ENCODE measurements around the gene BLNK. TPM values are rescaled to one million over a fixed set of nuclear protein-coding genes. Genes with fewer than 3 reads are reported as not detected.

Gene BLNK
- total and polyA plus RNA-seq, 2 donors from 2014 or later: 28.5 to 38.8 TPM

DNA sequence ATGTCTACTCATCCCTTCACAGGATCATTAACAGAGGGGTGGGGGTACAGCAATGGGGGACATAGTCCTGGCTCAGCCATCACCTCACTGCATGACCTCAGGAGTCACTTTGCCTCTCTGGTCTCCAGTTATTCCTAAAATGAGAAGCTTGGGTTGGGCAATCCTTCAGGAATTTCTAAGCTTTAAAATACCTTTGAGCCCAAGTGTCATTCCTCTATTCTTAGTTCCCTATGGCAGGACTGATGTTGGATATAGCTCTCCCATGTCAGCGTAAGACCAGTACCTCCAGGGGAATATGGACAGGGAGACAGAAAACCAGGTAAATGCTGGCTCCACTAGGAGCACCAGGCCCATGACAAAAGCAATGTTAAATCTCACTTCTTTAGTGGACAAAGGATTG lies 34.5 kb downstream of the BLNK start:
- TF ChIP-seq, protein P1, sequence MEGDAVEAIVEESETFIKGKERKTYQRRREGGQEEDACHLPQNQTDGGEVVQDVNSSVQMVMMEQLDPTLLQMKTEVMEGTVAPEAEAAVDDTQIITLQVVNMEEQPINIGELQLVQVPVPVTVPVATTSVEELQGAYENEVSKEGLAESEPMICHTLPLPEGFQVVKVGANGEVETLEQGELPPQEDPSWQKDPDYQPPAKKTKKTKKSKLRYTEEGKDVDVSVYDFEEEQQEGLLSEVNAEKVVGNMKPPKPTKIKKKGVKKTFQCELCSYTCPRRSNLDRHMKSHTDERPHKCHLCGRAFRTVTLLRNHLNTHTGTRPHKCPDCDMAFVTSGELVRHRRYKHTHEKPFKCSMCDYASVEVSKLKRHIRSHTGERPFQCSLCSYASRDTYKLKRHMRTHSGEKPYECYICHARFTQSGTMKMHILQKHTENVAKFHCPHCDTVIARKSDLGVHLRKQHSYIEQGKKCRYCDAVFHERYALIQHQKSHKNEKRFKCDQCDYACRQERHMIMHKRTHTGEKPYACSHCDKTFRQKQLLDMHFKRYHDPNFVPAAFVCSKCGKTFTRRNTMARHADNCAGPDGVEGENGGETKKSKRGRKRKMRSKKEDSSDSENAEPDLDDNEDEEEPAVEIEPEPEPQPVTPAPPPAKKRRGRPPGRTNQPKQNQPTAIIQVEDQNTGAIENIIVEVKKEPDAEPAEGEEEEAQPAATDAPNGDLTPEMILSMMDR (IDR thresholded peaks at IDR 0.05; ENCODE audit: borderline replicate concordance, extremely low read depth, insufficient read depth): no peak
- intact Hi-C loops (cut with DNase I): no loop called here

DNA sequence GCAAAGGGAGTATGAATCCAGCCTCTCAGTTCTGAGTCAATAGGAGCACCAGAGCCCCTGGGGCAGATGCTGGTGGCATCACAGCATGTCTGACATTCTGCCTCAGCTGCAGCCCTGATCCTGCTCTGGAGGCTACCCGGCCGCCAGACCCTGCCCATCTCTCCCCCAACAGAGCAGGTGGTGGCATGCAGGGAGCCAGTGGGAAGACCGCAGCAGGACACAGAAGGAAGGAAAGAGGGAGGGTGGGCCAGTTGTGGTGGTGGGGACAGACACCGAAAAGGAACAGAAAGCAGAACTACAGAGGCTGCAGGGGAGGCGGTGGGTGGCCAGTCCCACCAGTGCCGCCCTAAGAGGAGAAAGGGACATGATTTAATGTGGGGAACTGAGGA lies 35.3 kb downstream of the BLNK start:
- H3K27me3 ChIP-seq (ENCODE audit: control insufficient read depth, insufficient read depth, low read length): no peaks in the 10 kb centered on the region
- H3K9ac ChIP-seq (ENCODE audit: low read length in 3 of 3): no peak overlapping the region
- intact Hi-C loops (cut with DNase I): no loop called here
- H3K36me3 ChIP-seq (ENCODE audit: control insufficient read depth in 2 of 3, insufficient read depth in 3 of 3, low read length in 3 of 3): peaks cover 0 to 2% (median 0%) of the 10 kb centered on the region in 3 donors
- no peak for FAIRE-seq
- DNase-seq: no peak
- no peaks in the 10 kb centered on the region for H3K9me3 ChIP-seq (ENCODE audit: control insufficient read depth in 2 of 3, insufficient read depth in 1 of 3, low read length in 3 of 3)
- no peak overlapping the region for H3K27ac ChIP-seq (ENCODE audit: low read depth in 2 of 2, low read length in 2 of 2)
- no peak overlapping the region for H3K4me3 ChIP-seq (ENCODE audit: low read length in 3 of 3)
- H3K4me1 ChIP-seq (ENCODE audit: control insufficient read depth in 2 of 3, insufficient read depth in 2 of 3, low read depth in 1 of 3, low read length in 3 of 3): no peaks in the 10 kb centered on the region
- TF ChIP-seq, protein P1 (IDR thresholded peaks at IDR 0.05; ENCODE audit: borderline replicate concordance, extremely low read depth, insufficient read depth): no peak

More for the DNA sequence above, 34.5 kb downstream of the BLNK start:
- Histone ChIP-seq H3K27me3 (ENCODE audit: control insufficient read depth, insufficient read depth, low read length) (no peaks in the 10 kb centered on the region), H3K4me3 (ENCODE audit: low read length in 3 of 3) (no peak overlapping the region), H3K27ac (ENCODE audit: low read depth in 2 of 2, low read length in 2 of 2) (no peak overlapping the region), H3K36me3 (ENCODE audit: control insufficient read depth in 2 of 3, insufficient read depth in 3 of 3, low read length in 3 of 3) (peaks cover 0 to 2% (median 0%) of the 10 kb centered on the region in 3 donors), H3K9ac (ENCODE audit: low read length in 3 of 3) (no peak overlapping the region), H3K9me3 (ENCODE audit: control insufficient read depth in 2 of 3, insufficient read depth in 1 of 3, low read length in 3 of 3) (no peaks in the 10 kb centered on the region), H3K4me1 (ENCODE audit: control insufficient read depth in 2 of 3, insufficient read depth in 2 of 3, low read depth in 1 of 3, low read length in 3 of 3) (no peaks in the 10 kb centered on the region)
- DNase-seq (no peak), FAIRE-seq (no peak)

DNA sequence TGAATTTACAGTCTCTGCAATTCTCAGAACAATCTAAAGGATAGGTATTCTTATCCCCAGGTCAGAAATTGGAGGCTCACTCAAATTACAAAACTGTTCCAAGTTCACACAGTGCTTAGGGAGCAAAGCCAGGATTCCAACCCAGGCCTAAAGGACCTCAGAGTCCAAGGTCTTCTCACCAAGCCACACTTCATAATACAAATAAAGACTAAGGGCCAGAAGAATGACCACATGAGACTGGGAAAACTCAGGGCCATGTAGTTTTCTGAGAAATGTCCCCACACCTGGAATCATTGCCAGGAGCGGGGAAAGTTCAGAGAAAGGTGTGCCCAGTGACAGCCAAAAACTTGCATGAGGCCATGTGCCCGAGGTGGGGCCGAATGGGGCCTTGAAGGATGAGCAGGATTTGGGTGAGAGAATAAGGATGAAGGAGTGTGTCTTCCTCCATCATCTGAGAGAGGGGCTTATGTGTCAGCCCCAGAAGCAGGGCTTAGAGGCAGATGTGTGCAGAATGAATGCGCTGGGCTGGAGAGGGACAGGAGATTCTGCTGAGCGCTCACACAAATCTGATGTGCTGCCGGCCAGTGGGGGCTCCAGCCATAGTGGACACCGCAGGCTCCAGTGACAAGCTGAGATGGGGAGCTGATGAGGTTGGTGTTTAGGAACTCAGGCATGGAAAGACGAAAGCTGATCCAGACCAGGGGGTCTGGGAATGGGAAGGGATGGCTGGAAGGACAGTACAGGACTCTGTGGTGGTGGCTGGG lies 35.9 kb downstream of the BLNK start:
- Histone ChIP-seq H3K27me3 (ENCODE audit: control insufficient read depth, insufficient read depth, low read length) (no peaks in the 10 kb centered on the region), H3K27ac (ENCODE audit: low read depth in 2 of 2, low read length in 2 of 2) (no peak overlapping the region), H3K4me1 (ENCODE audit: control insufficient read depth in 2 of 3, insufficient read depth in 2 of 3, low read depth in 1 of 3, low read length in 3 of 3) (no peaks in the 10 kb centered on the region), H3K9ac (ENCODE audit: low read length in 3 of 3) (no peak overlapping the region), H3K9me3 (ENCODE audit: control insufficient read depth in 2 of 3, insufficient read depth in 1 of 3, low read length in 3 of 3) (no peaks in the 10 kb centered on the region), H3K36me3 (ENCODE audit: control insufficient read depth in 2 of 3, insufficient read depth in 3 of 3, low read length in 3 of 3) (peaks cover 0 to 2% (median 0%) of the 10 kb centered on the region in 3 donors), H3K4me3 (ENCODE audit: low read length in 3 of 3) (no peak overlapping the region)
- TF ChIP-seq, protein P1 (IDR thresholded peaks at IDR 0.05; ENCODE audit: borderline replicate concordance, extremely low read depth, insufficient read depth): no peak
- DNase-seq (peak in 1 of 5 donors; percentile 14), FAIRE-seq (no peak)
- intact Hi-C loops (cut with DNase I): no loop called here
